PC-9 (cell line): ENCODE data around the gene ACSM6. TPM values are rescaled to one million over a fixed set of nuclear protein-coding genes. Genes with fewer than 3 reads are reported as not detected.

Experiments
- BruUV-seq: library from RNA; stranded (reverse); fragments of 400-500 nt; replicated peaks from 2 replicates; lab custom pipeline; 2021; lab: Mats Ljungman, UMichigan
- CTCF ChIA-PET: fragments of 300-600 bp; sonication (Branson Sonifier 250); formaldehyde crosslinking; loops from one replicate; lab custom pipeline; 2022; ENCODE audit warnings: antibody characterized with exemption; lab: Charles Lee
- POLR2A ChIA-PET: fragments of 300-600 bp; sonication (Branson Sonifier 250); formaldehyde crosslinking; loops from one replicate; lab custom pipeline; 2022; ENCODE audit warnings: antibody characterized with exemption; ENCODE audit not compliant: unreplicated experiment; lab: Charles Lee
- DNase-seq, 2 experiments: peaks; one replicate each; pipeline versions ENCODE4 v3.0.0 to v3.0.0-alpha.2; 2015 to 2022; ENCODE audit warnings: mixed read lengths in 1 of 2
- H2AFZ ChIP-seq: fragments of 200-600 bp; sonication (generic); 2 replicates; pipeline ENCODE4 v1.8.1; 2017; ENCODE audit warnings: antibody characterized with exemption
- H3F3A ChIP-seq: fragments of 200-600 bp; sonication (generic); 2 replicates; pipeline ENCODE4 v1.8.1; 2017; ENCODE audit warnings: antibody characterized with exemption, mild to moderate bottlenecking, low read depth; ENCODE audit not compliant: insufficient read depth
- H3K27ac ChIP-seq: fragments of 200-600 bp; sonication (generic); 2 replicates; pipeline ENCODE4 v1.6.1; 2016; ENCODE audit warnings: mixed run types
- H3K27me3 ChIP-seq: fragments of 200-600 bp; sonication (generic); 2 replicates; pipeline ENCODE4 v1.6.1; 2016; ENCODE audit warnings: low read depth, mixed run types; ENCODE audit not compliant: insufficient read depth
- H3K36me3 ChIP-seq: fragments of 200-600 bp; sonication (generic); 2 replicates; pipeline ENCODE4 v1.6.1; 2016; ENCODE audit warnings: low read depth, mixed run types
- H3K4me1 ChIP-seq: fragments of 200-600 bp; sonication (generic); replicated peaks from 2 replicates; pipeline ENCODE4 v1.6.1; 2016; ENCODE audit warnings: mixed run types; ENCODE audit not compliant: insufficient read depth
- H3K4me2 ChIP-seq: fragments of 200-600 bp; sonication (generic); 2 replicates; pipeline ENCODE4 v1.6.1; 2017; ENCODE audit warnings: mixed run types
- H3K4me3 ChIP-seq: fragments of 200-600 bp; sonication (generic); 2 replicates; pipeline ENCODE4 v1.6.1; 2016; ENCODE audit warnings: mixed run types
- H3K79me2 ChIP-seq: fragments of 200-600 bp; sonication (generic); 2 replicates; pipeline ENCODE4 v1.6.1; 2017; ENCODE audit warnings: low read depth, mixed run types
- H3K9me2 ChIP-seq: fragments of 200-600 bp; sonication (generic); 2 replicates; pipeline ENCODE4 v1.8.1; 2017; ENCODE audit warnings: mild to moderate bottlenecking; ENCODE audit not compliant: insufficient read depth
- H3K9me3 ChIP-seq: fragments of 200-600 bp; sonication (generic); 2 replicates; pipeline ENCODE4 v1.8.1; 2016; ENCODE audit warnings: low read depth; ENCODE audit not compliant: insufficient read depth
- H4K20me1 ChIP-seq: fragments of 200-600 bp; sonication (generic); 2 replicates; pipeline ENCODE4 v1.8.1; 2017; ENCODE audit not compliant: insufficient read depth
- CTCF ChIP-seq: fragments of 200-600 bp; sonication (generic); conservative IDR thresholded peaks from 2 replicates; pipeline ENCODE4 v1.6.1; 2017; ENCODE audit warnings: mixed run types, antibody characterized with exemption, mild to moderate bottlenecking, moderate library complexity
- EZH2 ChIP-seq: fragments of 200-600 bp; sonication (generic); IDR thresholded peaks from 2 replicates; pipeline ENCODE4 v1.8.0; 2017; ENCODE audit warnings: antibody characterized with exemption, low read depth
- intact Hi-C: fragments of 100-400 bp; cut with micrococcal nuclease; formaldehyde crosslinking; loops from one replicate; pipeline ENCODE4 v1.10.0; 2022; ENCODE audit not compliant: unreplicated experiment
- total RNA-seq: library from RNA; stranded (reverse); gene quantifications from 2 replicates; pipeline ENCODE4 v1.2.3, GENCODE V29; 2021

The ACSM6 gene
- total RNA-seq, 1 experiment from 2014 or later: not detected

GRCh38 chr10:95261926-95262325, 67.9 kb downstream of the ACSM6 start:
- no peaks in the 10 kb centered on the region for H3K27me3 ChIP-seq
- no TSS peak for BruUV-seq
- ChIA-PET CTCF (no interaction called here), POLR2A (no interaction called here)
- intact Hi-C loops: loop anchor here (5.0 kb wide), 3 partner anchors 45 to 100 kb away; no protein-coding TSS in a partner anchor
- no peak for DNase-seq
- peaks cover 32% of the 10 kb centered on the region for H3K79me2 ChIP-seq
- no peaks in the 10 kb centered on the region for H3K9me2 ChIP-seq
- H3K9me3 ChIP-seq: no peaks in the 10 kb centered on the region
- H2AFZ ChIP-seq: no peak overlapping the region
- H3K27ac ChIP-seq: peak overlapping the region; percentile 97; the same call in 1 of the 2 replicates
- H4K20me1 ChIP-seq: no peaks in the 10 kb centered on the region
- peaks cover 21% of the 10 kb centered on the region for H3K36me3 ChIP-seq
- TF ChIP-seq EZH2 (no peak), CTCF (no peak)
- no peak overlapping the region for H3K4me3 ChIP-seq
- peaks cover 53% of the 10 kb centered on the region for H3F3A ChIP-seq
- H3K4me2 ChIP-seq: peak overlapping the region; percentile 75
- peaks cover 68% of the 10 kb centered on the region for H3K4me1 ChIP-seq

GRCh38 chr10:95262763-95263518, 68.9 kb downstream of the ACSM6 start:
- Histone ChIP-seq H3K79me2 (peaks cover 28% of the 10 kb centered on the region), H2AFZ (no peak overlapping the region), H3K9me2 (no peaks in the 10 kb centered on the region), H3K4me3 (peak overlapping the region; percentile 24; the same call in 1 of the 2 replicates), H4K20me1 (no peaks in the 10 kb centered on the region), H3K4me2 (peak overlapping the region; percentile 75), H3K9me3 (no peaks in the 10 kb centered on the region), H3K36me3 (peaks cover 13% of the 10 kb centered on the region; the same call in 1 of the 2 replicates), H3K27me3 (no peaks in the 10 kb centered on the region), H3K27ac (peak overlapping the region; percentile 97), H3K4me1 (peaks cover 78% of the 10 kb centered on the region), H3F3A (peaks cover 61% of the 10 kb centered on the region)
- intact Hi-C loops: loop anchor here (5.0 kb wide), 3 partner anchors 44 to 99 kb away; no protein-coding TSS in a partner anchor
- peak in 1 of 2 experiments; percentile 43 for DNase-seq
- no peak for TF ChIP-seq EZH2
- TF ChIP-seq CTCF: no peak
- no TSS peak for BruUV-seq
- POLR2A ChIA-PET: no interaction called here
- CTCF ChIA-PET: no interaction called here

- intact Hi-C loops: loop anchor here (1.0 to 5.0 kb wide), 8 partner anchors 17 to 98 kb away; no protein-coding TSS in a partner anchor
- Histone ChIP-seq H4K20me1 (no peaks in the 10 kb centered on the region), H3K4me1 (peaks cover 79% of the 10 kb centered on the region), H3K79me2 (peaks cover 28% of the 10 kb centered on the region), H2AFZ (no peak overlapping the region), H3K9me2 (no peaks in the 10 kb centered on the region), H3K36me3 (peaks cover 8% of the 10 kb centered on the region; the same call in 1 of the 2 replicates), H3F3A (peaks cover 61% of the 10 kb centered on the region), H3K9me3 (no peaks in the 10 kb centered on the region), H3K27me3 (no peaks in the 10 kb centered on the region), H3K4me2 (peak overlapping the region; percentile 75), H3K4me3 (peak overlapping the region; percentile 41; the same call in 1 of the 2 replicates), H3K27ac (peak overlapping the region; percentile 97)
- CTCF ChIA-PET: interaction anchor here (0.6 to 1.4 kb wide), 2 partner anchors 62 to 145 kb away, joined by 3 to 7 read pairs; no protein-coding TSS in a partner anchor
- POLR2A ChIA-PET: interaction anchor here (0.6 kb wide), 1 partner anchor 46 kb away, joined by 4 read pairs; no protein-coding TSS in a partner anchor
- TSS peak; percentile 33 for BruUV-seq
- TF ChIP-seq EZH2 (no peak), CTCF (no peak)
- no peak for DNase-seq
Measured at GRCh38 chr10:95263864-95264226, 69.8 kb downstream of the ACSM6 start.
